PC-3 (cell line): Measurements from ENCODE around the gene LRP10.

Experiments
- EZH2 ChIP-seq: fragments of 300-600 bp; sonication (generic); IDR thresholded peaks from one replicate; pipeline ENCODE4 v1.6.1; 2017; ENCODE audit warnings: antibody characterized with exemption, mild to moderate bottlenecking, low read length; ENCODE audit not compliant: unreplicated experiment
- TF ChIP-seq, protein P1 (sequence below): fragments of 300-600 bp; sonication (generic); conservative IDR thresholded peaks from 2 replicates; pipeline ENCODE4 v1.5.1; 2017; ENCODE audit warnings: antibody characterized with exemption, low read depth, mild to moderate bottlenecking, low read length

DNA sequence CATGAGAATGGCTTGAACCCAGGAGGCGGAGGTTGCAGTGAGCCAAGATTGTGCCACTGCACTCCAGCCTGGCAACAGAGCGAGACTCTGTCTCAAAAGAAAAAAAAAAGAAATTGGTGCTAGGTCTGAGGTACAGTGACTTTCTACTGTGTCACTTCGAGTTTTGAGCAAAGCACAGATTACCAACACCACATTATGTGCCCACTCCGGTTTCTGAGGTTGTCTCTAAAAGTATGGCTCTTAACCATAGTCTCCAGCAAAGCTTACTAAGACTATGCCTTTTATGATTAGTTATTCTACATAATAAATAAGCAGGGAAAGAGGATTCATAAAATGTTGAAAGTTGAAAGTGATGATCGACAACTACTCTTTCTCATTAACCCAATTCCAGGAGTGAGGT lies 39.4 kb downstream of the LRP10 start:
- TF ChIP-seq, protein P1, sequence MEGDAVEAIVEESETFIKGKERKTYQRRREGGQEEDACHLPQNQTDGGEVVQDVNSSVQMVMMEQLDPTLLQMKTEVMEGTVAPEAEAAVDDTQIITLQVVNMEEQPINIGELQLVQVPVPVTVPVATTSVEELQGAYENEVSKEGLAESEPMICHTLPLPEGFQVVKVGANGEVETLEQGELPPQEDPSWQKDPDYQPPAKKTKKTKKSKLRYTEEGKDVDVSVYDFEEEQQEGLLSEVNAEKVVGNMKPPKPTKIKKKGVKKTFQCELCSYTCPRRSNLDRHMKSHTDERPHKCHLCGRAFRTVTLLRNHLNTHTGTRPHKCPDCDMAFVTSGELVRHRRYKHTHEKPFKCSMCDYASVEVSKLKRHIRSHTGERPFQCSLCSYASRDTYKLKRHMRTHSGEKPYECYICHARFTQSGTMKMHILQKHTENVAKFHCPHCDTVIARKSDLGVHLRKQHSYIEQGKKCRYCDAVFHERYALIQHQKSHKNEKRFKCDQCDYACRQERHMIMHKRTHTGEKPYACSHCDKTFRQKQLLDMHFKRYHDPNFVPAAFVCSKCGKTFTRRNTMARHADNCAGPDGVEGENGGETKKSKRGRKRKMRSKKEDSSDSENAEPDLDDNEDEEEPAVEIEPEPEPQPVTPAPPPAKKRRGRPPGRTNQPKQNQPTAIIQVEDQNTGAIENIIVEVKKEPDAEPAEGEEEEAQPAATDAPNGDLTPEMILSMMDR, result no peak
- TF ChIP-seq EZH2, result no peak
